LNCaP clone FGC (cell line): ENCODE measurements around the gene KLHL13.

ENCODE experiments used
- DNase-seq: peaks from one replicate; pipeline ENCODE4 v3.0.0-alpha.2; 2011; ENCODE audit warnings: low read depth
- H3K4me3 ChIP-seq: 2 replicates; pipeline ENCODE4 v1.5.1; 2011; ENCODE audit warnings: mild to moderate bottlenecking, low read depth, low read length, control low read depth
- TF ChIP-seq, protein P1 (sequence below): IDR thresholded peaks from 2 replicates; pipeline ENCODE4 v1.5.1; 2012; ENCODE audit warnings: mild to moderate bottlenecking; ENCODE audit not compliant: control insufficient read depth, insufficient read depth; ENCODE audit errors: extremely low read depth

The KLHL13 gene

DNA sequence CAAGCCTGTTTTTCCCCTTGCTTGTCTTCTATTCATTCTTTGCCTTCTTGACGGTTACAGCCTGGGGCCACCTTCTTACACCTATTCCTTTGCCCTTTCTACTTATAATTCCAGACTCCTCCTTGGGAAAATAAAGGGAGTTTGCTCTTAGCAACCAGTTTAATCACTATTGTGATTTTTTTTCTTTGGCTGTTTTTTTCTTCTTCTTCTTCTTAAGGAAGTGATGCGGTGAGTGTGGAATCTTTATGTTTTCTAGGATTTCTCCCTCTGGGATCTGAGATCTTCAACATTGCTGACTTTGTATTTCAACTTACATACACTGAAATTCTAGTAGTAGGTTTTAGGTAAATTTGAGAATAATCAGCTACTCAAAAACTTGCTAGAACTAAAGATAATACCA, 1.1 kb upstream of the KLHL13 start:
- no peak overlapping the region for H3K4me3 ChIP-seq
- TF ChIP-seq, protein P1, sequence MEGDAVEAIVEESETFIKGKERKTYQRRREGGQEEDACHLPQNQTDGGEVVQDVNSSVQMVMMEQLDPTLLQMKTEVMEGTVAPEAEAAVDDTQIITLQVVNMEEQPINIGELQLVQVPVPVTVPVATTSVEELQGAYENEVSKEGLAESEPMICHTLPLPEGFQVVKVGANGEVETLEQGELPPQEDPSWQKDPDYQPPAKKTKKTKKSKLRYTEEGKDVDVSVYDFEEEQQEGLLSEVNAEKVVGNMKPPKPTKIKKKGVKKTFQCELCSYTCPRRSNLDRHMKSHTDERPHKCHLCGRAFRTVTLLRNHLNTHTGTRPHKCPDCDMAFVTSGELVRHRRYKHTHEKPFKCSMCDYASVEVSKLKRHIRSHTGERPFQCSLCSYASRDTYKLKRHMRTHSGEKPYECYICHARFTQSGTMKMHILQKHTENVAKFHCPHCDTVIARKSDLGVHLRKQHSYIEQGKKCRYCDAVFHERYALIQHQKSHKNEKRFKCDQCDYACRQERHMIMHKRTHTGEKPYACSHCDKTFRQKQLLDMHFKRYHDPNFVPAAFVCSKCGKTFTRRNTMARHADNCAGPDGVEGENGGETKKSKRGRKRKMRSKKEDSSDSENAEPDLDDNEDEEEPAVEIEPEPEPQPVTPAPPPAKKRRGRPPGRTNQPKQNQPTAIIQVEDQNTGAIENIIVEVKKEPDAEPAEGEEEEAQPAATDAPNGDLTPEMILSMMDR: no peak
- DNase-seq: no peak

DNA sequence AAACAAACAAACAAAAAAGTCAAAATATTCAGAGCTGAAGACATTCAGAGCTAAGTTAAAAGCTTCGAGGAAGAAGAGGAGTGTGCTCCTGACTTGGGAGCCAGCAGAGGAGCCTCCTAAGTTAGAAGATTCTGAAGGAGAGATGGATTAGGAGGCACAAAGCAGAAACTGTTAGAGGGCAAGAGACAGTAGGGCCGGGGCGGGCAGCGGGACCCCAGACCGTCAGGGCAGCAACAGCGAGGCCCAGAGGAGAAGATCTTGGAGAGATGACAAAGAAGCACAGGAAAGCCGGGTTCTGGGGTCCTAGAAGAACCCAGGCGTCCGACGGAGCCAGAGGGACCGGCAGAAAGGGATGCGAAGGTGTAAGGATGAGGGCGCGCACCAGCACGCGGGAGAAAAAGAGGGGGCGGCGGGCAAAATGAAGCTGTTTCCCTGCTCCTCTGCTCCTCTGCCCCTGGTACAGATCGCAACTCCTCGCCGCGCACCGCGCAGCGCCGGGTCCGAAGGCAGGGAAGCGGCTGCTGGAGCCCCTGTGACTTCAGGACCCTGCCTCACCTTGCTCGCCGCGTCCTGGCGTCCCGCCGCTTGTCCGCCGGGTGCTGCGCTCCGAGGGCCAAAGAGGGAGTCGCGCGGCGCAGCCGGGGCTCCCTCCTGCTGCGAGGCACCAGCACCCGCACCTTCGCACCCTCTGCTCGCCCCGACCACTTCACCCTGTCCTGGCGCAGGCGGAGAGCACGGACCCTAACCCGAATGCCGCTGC, 477 bp downstream of the KLHL13 start:
- H3K4me3 ChIP-seq: peak overlapping the region; percentile 54
- DNase-seq: no peak
- TF ChIP-seq, protein P1: no peak

DNA sequence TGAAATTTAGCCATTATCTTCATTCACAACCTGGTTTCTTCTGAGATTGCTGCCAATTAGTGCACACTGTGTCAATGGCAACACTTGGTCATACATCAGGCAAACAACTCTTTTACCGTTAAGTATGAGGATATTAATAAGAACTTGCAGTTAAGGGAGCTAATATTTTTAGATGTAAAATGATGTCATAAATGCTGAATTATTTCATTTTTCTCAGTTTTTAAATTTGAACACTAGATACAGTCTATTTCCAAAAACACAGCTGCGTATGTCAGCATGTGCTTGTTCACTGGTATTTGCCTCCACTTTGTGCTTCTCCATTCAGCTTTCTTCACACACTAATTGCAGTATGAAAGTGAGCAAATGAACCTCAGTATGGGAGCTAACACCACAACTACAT, 1.6 kb downstream of the KLHL13 start:
- no peak for DNase-seq
- H3K4me3 ChIP-seq: no peak overlapping the region
- TF ChIP-seq, protein P1: no peak

DNA sequence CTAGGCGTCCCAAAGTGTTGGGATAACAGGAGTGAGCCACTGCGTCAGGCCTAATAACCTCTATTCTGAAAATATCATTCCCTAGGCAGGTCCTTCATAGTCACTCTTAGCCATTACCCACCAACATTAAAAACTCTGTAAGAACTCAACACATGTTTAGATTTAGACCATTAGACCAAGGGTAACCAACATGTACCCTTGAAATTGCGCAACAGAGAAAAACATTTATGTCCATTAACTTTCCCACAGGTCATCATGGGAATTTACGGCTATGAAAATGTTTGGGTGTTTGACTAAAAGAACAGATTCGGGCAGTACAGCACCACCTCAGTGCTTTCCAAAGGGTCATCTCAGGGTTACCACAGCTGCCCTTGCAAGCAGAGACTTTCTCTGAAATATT, 7.5 kb downstream of the KLHL13 start:
- no peak overlapping the region for H3K4me3 ChIP-seq
- DNase-seq: no peak
- TF ChIP-seq, protein P1: no peak

DNA sequence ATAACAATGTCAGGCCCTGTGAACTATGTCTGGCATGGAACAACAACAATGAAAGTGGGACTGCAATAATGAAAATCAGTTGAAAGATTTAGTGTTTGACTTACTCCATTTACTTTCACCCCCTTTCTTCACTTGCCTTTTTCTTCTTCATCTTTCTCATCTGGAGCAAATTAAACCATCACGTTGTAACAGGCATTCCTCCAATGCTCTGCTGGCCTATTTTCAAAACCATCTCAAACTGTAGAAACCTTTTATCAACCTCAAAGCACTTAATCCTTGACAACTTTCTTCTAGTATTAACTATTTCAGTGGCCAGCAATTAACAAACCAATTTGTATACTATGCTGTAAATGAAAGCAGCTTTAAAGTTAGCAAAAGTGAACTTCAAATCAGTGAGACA, 8.3 kb downstream of the KLHL13 start:
- no peak overlapping the region for H3K4me3 ChIP-seq
- TF ChIP-seq, protein P1: no peak
- DNase-seq: no peak

DNA sequence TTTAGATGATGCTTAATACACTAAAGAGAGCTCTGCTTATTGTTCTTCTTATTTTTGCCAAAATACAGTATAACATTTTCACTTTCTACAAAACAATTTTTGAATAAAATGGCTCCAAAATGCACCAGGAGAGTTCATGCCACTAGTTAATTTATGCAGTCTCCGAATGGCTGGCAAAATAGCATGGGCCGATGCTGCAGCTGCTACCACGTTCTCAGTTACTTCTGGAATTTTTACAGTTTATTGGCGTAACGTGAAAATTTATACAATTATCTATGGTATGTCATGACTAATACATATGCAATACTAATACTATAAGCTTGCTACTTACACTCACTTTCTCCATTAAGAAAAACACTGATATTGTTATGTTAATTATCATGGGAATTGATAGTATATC, 16.5 kb downstream of the KLHL13 start:
- TF ChIP-seq, protein P1: no peak
- no peak overlapping the region for H3K4me3 ChIP-seq
- DNase-seq: no peak

DNA sequence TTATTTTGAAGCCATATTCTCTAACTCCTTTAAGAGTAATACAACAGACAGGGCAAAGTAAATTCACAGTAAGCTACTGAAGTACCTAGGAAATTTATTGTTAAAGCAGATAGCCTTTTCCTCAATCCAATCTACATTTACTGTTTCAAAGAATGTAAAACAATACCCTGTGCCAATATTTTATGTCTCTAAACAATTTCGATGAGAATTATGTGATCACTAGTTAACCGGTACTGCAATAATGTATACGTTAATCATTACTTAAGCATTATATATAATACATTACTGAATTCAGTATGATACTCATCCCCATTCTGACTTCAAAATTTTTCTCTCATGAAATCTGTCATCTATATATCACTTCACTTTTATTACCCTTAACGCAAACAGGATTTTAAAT, 28.5 kb downstream of the KLHL13 start:
- no peak for DNase-seq
- H3K4me3 ChIP-seq: no peak overlapping the region
- TF ChIP-seq, protein P1: no peak
